HuH-7.5 (cell line): ENCODE data around the gene PRUNE2.
"Not testable (repeated sequence)": the region's sequence is repeated elsewhere in the genome, so short reads cannot be mapped to it uniquely, and the experiment has no call there.

ENCODE experiments used
- DNase-seq: peaks from one replicate; pipeline ENCODE4 v3.0.0; 2011; ENCODE audit warnings: low spot score

Gene PRUNE2

GRCh38 chr9:76798527-76798926 is 107.4 kb downstream of the PRUNE2 start:
- no peak for DNase-seq

- DNase-seq = no peak
These were observed 109.6 kb downstream of the PRUNE2 start for GRCh38 chr9:76796296-76796695.

GRCh38 chr9:76793784-76794431 is 112.0 kb downstream of the PRUNE2 start:
- no peak for DNase-seq

GRCh38 chr9:76789840-76790239 is 116.1 kb downstream of the PRUNE2 start:
- DNase-seq = no peak

- DNase-seq = no peak
These were observed 118.2 kb downstream of the PRUNE2 start for GRCh38 chr9:76787677-76788076.

GRCh38 chr9:76785501-76785900 is 120.4 kb downstream of the PRUNE2 start:
- no peak for DNase-seq

GRCh38 chr9:76784881-76785280 is 121.0 kb downstream of the PRUNE2 start:
- no peak for DNase-seq

- DNase-seq = no peak
These were observed 133.0 kb downstream of the PRUNE2 start for GRCh38 chr9:76772686-76773445.

- DNase-seq = no peak
These were observed 139.8 kb downstream of the PRUNE2 start for GRCh38 chr9:76766126-76766525.

GRCh38 chr9:76764138-76764537 is 141.8 kb downstream of the PRUNE2 start, which contains the start of gene PCA3:
TSS of gene PCA3 (plus strand) at chr9:76764438.
- no peak for DNase-seq

- no peak for DNase-seq
These were observed 144.5 kb downstream of the PRUNE2 start for GRCh38 chr9:76761448-76761847.

GRCh38 chr9:76759732-76760131 is 146.2 kb downstream of the PRUNE2 start:
- no peak for DNase-seq

GRCh38 chr9:76758476-76758875 is 147.4 kb downstream of the PRUNE2 start:
- DNase-seq = no peak

GRCh38 chr9:76756941-76757673 is 148.8 kb downstream of the PRUNE2 start:
- DNase-seq = no peak

- DNase-seq = peak; percentile 22
These were observed 149.7 kb downstream of the PRUNE2 start for GRCh38 chr9:76756268-76756640.

GRCh38 chr9:76751001-76751400 is 154.9 kb downstream of the PRUNE2 start:
- DNase-seq = no peak

- DNase-seq = no peak
These were observed 161.6 kb downstream of the PRUNE2 start for GRCh38 chr9:76744336-76744735.

GRCh38 chr9:76743931-76744330 is 162.0 kb downstream of the PRUNE2 start:
- no peak for DNase-seq

GRCh38 chr9:76742890-76743289 is 163.0 kb downstream of the PRUNE2 start:
- DNase-seq = not testable (repeated sequence)

- DNase-seq = no peak
These were observed 164.4 kb downstream of the PRUNE2 start for GRCh38 chr9:76741524-76741923.

- DNase-seq = no peak
These were observed 167.5 kb downstream of the PRUNE2 start for GRCh38 chr9:76738402-76738801.

- no peak for DNase-seq
These were observed 168.6 kb downstream of the PRUNE2 start for GRCh38 chr9:76737154-76737902.
